Stomach (tissue), 9 donors: ENCODE measurements around the gene RGSL1. TPM values are rescaled to one million over a fixed set of nuclear protein-coding genes. Genes with fewer than 3 reads are reported as not detected.

ENCODE experiments used
- DNase-seq, 2 donors: peaks; one replicate each; pipeline versions ENCODE4 v3.0.0 to v3.0.0-alpha.2; 2013 to 2019
- H3K27ac ChIP-seq, 5 donors: fragments of 200-600 bp in 4 of 5; sonication (generic) in 4 of 5; one replicate each; pipeline ENCODE4 v1.5.1; 2013 to 2019; ENCODE audit warnings: mild to moderate bottlenecking in 1 of 5, moderate library complexity in 1 of 5
- H3K27me3 ChIP-seq, 3 donors: fragments of 200-600 bp; sonication (generic); one replicate each; pipeline ENCODE4 v1.5.1; 2017 to 2019; ENCODE audit warnings: mixed run types in 1 of 3
- H3K36me3 ChIP-seq, 4 donors: fragments of 200-600 bp; sonication (generic); 1 replicate in 3 of 4; 2 replicates in 1 of 4; pipeline ENCODE4 v1.5.1; 2016 to 2019
- H3K4me1 ChIP-seq, 4 donors: fragments of 200-600 bp; sonication (generic); one replicate each; pipeline ENCODE4 v1.5.1; 2016 to 2019
- H3K4me3 ChIP-seq, 4 donors: fragments of 200-600 bp; sonication (generic) in 3 of 4; one replicate each; pipeline ENCODE4 v1.5.1; 2016 to 2019; ENCODE audit warnings: mild to moderate bottlenecking in 1 of 4
- H3K9me3 ChIP-seq, 4 donors: fragments of 200-600 bp; sonication (generic); one replicate each; pipeline ENCODE4 v1.5.1; 2016 to 2019
- CTCF ChIP-seq, 7 experiments: fragments of 450-650 bp in 4 of 7; fragments of 200-600 bp in 3 of 7; sonication (generic) in 3 of 7; IDR thresholded peaks; one replicate each; pipeline ENCODE4 v1.5.1; 2016 to 2019; ENCODE audit warnings: antibody characterized with exemption in 7 of 7, control low read depth in 2 of 7, mild to moderate bottlenecking in 1 of 7
- EP300 ChIP-seq: sonication (generic); formaldehyde crosslinking; IDR thresholded peaks from one replicate; pipeline ENCODE4 v1.6.1; 2017; ENCODE audit warnings: antibody characterized with exemption
- POLR2A ChIP-seq, 4 donors: fragments of 450-650 bp; IDR thresholded peaks; one replicate each; pipeline ENCODE4 v1.6.1; 2016; ENCODE audit warnings: antibody characterized with exemption in 4 of 4, control low read depth in 2 of 4, mild to moderate bottlenecking in 1 of 4, moderate library complexity in 1 of 4
- POLR2AphosphoS5 ChIP-seq, 3 donors: sonication (generic); formaldehyde crosslinking; IDR thresholded peaks; one replicate each; pipeline ENCODE4 v1.6.1; 2016; ENCODE audit warnings: antibody characterized with exemption in 3 of 3
- WGBS, 5 donors: extraction: QIAGEN DNeasy Blood & Tissue Kit in 3 of 5; methylation state at CpG; one replicate each; pipeline versions ENCODE4 v1.1.5 to v1.1.7; 2013 to 2018; 5-methylcytosine and 5-hydroxymethylcytosine counted together
- intact Hi-C: fragments of 100-400 bp; cut with DNase I; formaldehyde crosslinking; loops from one replicate; pipeline ENCODE4 v1.15.1; 2023; ENCODE audit warnings: low total_unique reads
- polyA plus RNA-seq, 3 donors: library from polyadenylated mRNA; stranded (reverse); fragments of 200-250 nt; gene quantifications; one replicate each; pipeline ENCODE4 v1.2.3, GENCODE V29; 2013
- total RNA-seq, 5 donors: library from RNA; depleted of rRNA; stranded (reverse); fragments of >200 nt; gene quantifications; one replicate each; pipeline versions ENCODE4 v1.1.0 to v1.2.3, GENCODE V29; 2014 to 2016
- donor health status: healthy with polysubstance abuse.
- donor health status: Bipolar disorder and iron deficiency.
- donor health status: healthy.

Gene RGSL1
- total and polyA plus RNA-seq, 8 donors: not detected

- Histone ChIP-seq H3K36me3 (no peaks in the 10 kb centered on the region), H3K4me3 (no peak overlapping the region), H3K4me1 (no peaks in the 10 kb centered on the region), H3K27me3 (peaks cover 0 to 4% (median 0%) of the 10 kb centered on the region in 3 donors), H3K9me3 (peaks cover 0 to 24% (median 18%) of the 10 kb centered on the region in 4 donors), H3K27ac (no peak overlapping the region)
- TF ChIP-seq EP300: no peak
- no peak for TF ChIP-seq POLR2AphosphoS5 (IDR thresholded peaks at IDR 0.05)
- no peak for TF ChIP-seq POLR2A (IDR thresholded peaks at IDR 0.05)
- no peak for TF ChIP-seq CTCF (IDR thresholded peaks at IDR 0.05)
- intact Hi-C loops: no loop called here
- DNase-seq: no peak
Observed at GRCh38 chr1:182478238-182478637, 28.3 kb downstream of the RGSL1 start.

- Histone ChIP-seq H3K9me3 (peaks cover 0 to 5% (median under 1%) of the 10 kb centered on the region in 4 donors), H3K27ac (no peak overlapping the region), H3K4me3 (no peak overlapping the region), H3K36me3 (no peaks in the 10 kb centered on the region), H3K4me1 (no peaks in the 10 kb centered on the region), H3K27me3 (no peaks in the 10 kb centered on the region)
- 75 to 96% (median 91%) methylated on average over 2 of the region's 2 CpGs for WGBS, 5 donors
- TF ChIP-seq POLR2A (IDR thresholded peaks at IDR 0.05) (no peak), CTCF (IDR thresholded peaks at IDR 0.05) (no peak), POLR2AphosphoS5 (IDR thresholded peaks at IDR 0.05) (no peak), EP300 (no peak)
- no peak for DNase-seq
- intact Hi-C loops: no loop called here
Observed at GRCh38 chr1:182484067-182484466, 34.1 kb downstream of the RGSL1 start.

GRCh38 chr1:182484531-182485257 is 34.7 kb downstream of the RGSL1 start:
- 38 to 57% (median 53%) methylated on average over 4 to 5 of the region's 5 CpGs for WGBS, 5 donors

GRCh38 chr1:182485861-182486260 is 35.9 kb downstream of the RGSL1 start:
- DNase-seq: no peak
- intact Hi-C loops: no loop called here
- Histone ChIP-seq H3K4me1 (no peaks in the 10 kb centered on the region), H3K36me3 (no peaks in the 10 kb centered on the region), H3K27ac (no peak overlapping the region), H3K4me3 (no peak overlapping the region), H3K27me3 (no peaks in the 10 kb centered on the region), H3K9me3 (no peaks in the 10 kb centered on the region)
- TF ChIP-seq CTCF (IDR thresholded peaks at IDR 0.05): no peak
- no peak for TF ChIP-seq POLR2A (IDR thresholded peaks at IDR 0.05)
- TF ChIP-seq EP300: no peak
- no peak for TF ChIP-seq POLR2AphosphoS5 (IDR thresholded peaks at IDR 0.05)
- 79 to 85% (median 84%) methylated on average over 3 of the region's 3 CpGs for WGBS, 5 donors

More at GRCh38 chr1:182484531-182485257, 34.7 kb downstream of the RGSL1 start:
- TF ChIP-seq EP300 (no peak), POLR2A (IDR thresholded peaks at IDR 0.05) (no peak), POLR2AphosphoS5 (IDR thresholded peaks at IDR 0.05) (no peak), CTCF (IDR thresholded peaks at IDR 0.05) (peak in 1 of 7 experiments; percentile 10)
- peak in 1 of 2 donors; percentile 25 for DNase-seq
- Histone ChIP-seq H3K27me3 (no peaks in the 10 kb centered on the region), H3K4me1 (no peaks in the 10 kb centered on the region), H3K9me3 (no peaks in the 10 kb centered on the region), H3K27ac (no peak overlapping the region), H3K4me3 (no peak overlapping the region), H3K36me3 (no peaks in the 10 kb centered on the region)
- intact Hi-C loops: no loop called here
